OCI-LY1 (cell line): ENCODE data around the gene FRS3.

Source experiments
- H2AFZ ChIP-seq: fragments of 200-600 bp; sonication (generic), shearing (Covaris generic); 2 replicates; pipeline ENCODE4 v1.6.0; 2014; ENCODE audit warnings: antibody characterized with exemption, mild to moderate bottlenecking, low read length
- H3F3A ChIP-seq: fragments of 200-600 bp; sonication (generic), shearing (Covaris generic); 2 replicates; pipeline ENCODE4 v1.6.0; 2014; ENCODE audit warnings: mild to moderate bottlenecking, antibody characterized with exemption, low read length, moderate library complexity; ENCODE audit not compliant: insufficient read depth
- H3K27ac ChIP-seq: fragments of 200-600 bp; sonication (generic); 2 replicates; pipeline ENCODE4 v1.5.1; 2014; ENCODE audit warnings: low read length, mixed run types, mild to moderate bottlenecking, low read depth; ENCODE audit not compliant: poor library complexity, severe bottlenecking
- H3K27me3 ChIP-seq: fragments of 200-600 bp; sonication (generic); 2 replicates; pipeline ENCODE4 v1.6.0; 2014; ENCODE audit warnings: antibody characterized with exemption, mild to moderate bottlenecking, low read length, moderate library complexity; ENCODE audit not compliant: insufficient read depth
- H3K36me3 ChIP-seq: fragments of 200-600 bp; sonication (generic); 2 replicates; pipeline ENCODE4 v1.6.1; 2014; ENCODE audit warnings: mild to moderate bottlenecking, antibody characterized with exemption, low read length, moderate library complexity, mixed read lengths; ENCODE audit not compliant: insufficient read depth
- H3K4me1 ChIP-seq: fragments of 200-600 bp; sonication (generic); 2 replicates; pipeline ENCODE4 v1.5.1; 2014; ENCODE audit warnings: mild to moderate bottlenecking, low read length, moderate library complexity; ENCODE audit not compliant: insufficient read depth, severe bottlenecking
- H3K4me2 ChIP-seq: fragments of 200-600 bp; sonication (generic), shearing (Covaris generic); 2 replicates; pipeline ENCODE4 v1.6.1; 2014; ENCODE audit warnings: low read length
- H3K4me3 ChIP-seq: fragments of 200-600 bp; sonication (generic); 2 replicates; pipeline ENCODE4 v1.5.1; 2014; ENCODE audit warnings: low read length, low read depth, mild to moderate bottlenecking, mixed read lengths; ENCODE audit not compliant: poor library complexity, severe bottlenecking
- H3K79me2 ChIP-seq: fragments of 200-600 bp; shearing (Covaris generic); 2 replicates; pipeline ENCODE4 v1.6.1; 2016; ENCODE audit warnings: mixed run types, low read length, mixed read lengths; ENCODE audit not compliant: insufficient read depth
- H3K9ac ChIP-seq: fragments of 200-600 bp; sonication (generic), shearing (Covaris generic); 2 replicates; pipeline ENCODE4 v1.6.1; 2014; ENCODE audit warnings: mild to moderate bottlenecking, low read length, mixed read lengths
- H3K9me2 ChIP-seq: fragments of 200-600 bp; sonication (generic), shearing (Covaris generic); 2 replicates; pipeline ENCODE4 v1.6.1; 2014; ENCODE audit warnings: low read depth, mild to moderate bottlenecking, low read length, mixed read lengths
- H3K9me3 ChIP-seq: fragments of 200-600 bp; shearing (Covaris generic); 2 replicates; pipeline ENCODE4 v1.6.1; 2014; ENCODE audit warnings: low read length, mixed read lengths
- H4K20me1 ChIP-seq: fragments of 200-600 bp; sonication (generic), shearing (Covaris generic); 2 replicates; pipeline ENCODE4 v1.6.0; 2016; ENCODE audit warnings: mild to moderate bottlenecking, low read length; ENCODE audit not compliant: insufficient read depth
- EZH2 ChIP-seq: fragments of 200-600 bp; sonication (generic), shearing (Covaris generic); IDR thresholded peaks from 2 replicates; pipeline ENCODE4 v1.8.0; 2017; ENCODE audit warnings: borderline replicate concordance, mixed run types, mild to moderate bottlenecking, antibody characterized with exemption, low read length, moderate library complexity, mixed read lengths
- TF ChIP-seq, protein P1 (sequence below): fragments of 200-600 bp; sonication (generic), shearing (Covaris generic); IDR thresholded peaks from 2 replicates; pipeline ENCODE4 v1.5.1; 2017; ENCODE audit warnings: mild to moderate bottlenecking, antibody characterized with exemption, low read length, moderate library complexity, mixed read lengths

Gene FRS3

DNA sequence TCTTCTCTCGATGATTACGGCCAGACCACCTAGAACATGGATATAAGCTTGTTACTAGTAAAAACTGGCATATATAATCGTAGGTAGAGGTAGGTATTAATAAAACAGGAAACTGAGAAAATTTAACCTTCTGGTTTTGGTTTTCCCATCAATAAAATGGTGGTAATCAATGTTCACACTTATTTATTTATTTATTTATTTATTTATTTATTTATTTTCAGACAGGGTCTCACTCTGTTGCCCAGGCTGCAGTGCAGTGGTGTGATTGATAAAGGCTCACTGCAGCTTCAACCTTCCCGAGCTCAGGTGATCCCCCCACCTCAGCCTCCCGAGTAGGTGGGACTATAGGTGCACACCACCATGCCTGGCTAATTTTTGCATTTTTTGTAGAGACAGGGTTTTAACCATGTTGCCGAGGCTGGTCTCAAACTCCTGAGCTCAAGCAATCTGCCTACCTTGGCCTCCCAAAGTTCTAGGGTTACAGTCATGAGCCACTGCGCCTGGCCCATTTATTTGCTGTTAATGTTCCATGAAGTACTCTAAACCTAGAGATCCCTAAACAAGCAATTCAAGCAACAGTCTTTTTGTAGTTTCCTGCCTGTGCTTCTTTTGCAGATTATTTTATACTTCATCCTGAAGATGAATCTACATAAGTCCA is 19.3 kb upstream of the FRS3 start:
- H3K9ac ChIP-seq, result no peak overlapping the region
- no peaks in the 10 kb centered on the region for H3K9me2 ChIP-seq
- no peaks in the 10 kb centered on the region for H3K27me3 ChIP-seq
- no peak overlapping the region for H3K4me2 ChIP-seq
- no peaks in the 10 kb centered on the region for H3K79me2 ChIP-seq
- no peak overlapping the region for H2AFZ ChIP-seq
- H3K27ac ChIP-seq, result no peak overlapping the region
- H3K9me3 ChIP-seq, result no peaks in the 10 kb centered on the region
- H3K4me1 ChIP-seq, result no peaks in the 10 kb centered on the region
- H3F3A ChIP-seq, result no peaks in the 10 kb centered on the region
- no peak overlapping the region for H3K4me3 ChIP-seq
- H4K20me1 ChIP-seq, result no peaks in the 10 kb centered on the region
- H3K36me3 ChIP-seq, result peaks cover 47% of the 10 kb centered on the region; the same call in 1 of the 2 replicates
- TF ChIP-seq, protein P1, sequence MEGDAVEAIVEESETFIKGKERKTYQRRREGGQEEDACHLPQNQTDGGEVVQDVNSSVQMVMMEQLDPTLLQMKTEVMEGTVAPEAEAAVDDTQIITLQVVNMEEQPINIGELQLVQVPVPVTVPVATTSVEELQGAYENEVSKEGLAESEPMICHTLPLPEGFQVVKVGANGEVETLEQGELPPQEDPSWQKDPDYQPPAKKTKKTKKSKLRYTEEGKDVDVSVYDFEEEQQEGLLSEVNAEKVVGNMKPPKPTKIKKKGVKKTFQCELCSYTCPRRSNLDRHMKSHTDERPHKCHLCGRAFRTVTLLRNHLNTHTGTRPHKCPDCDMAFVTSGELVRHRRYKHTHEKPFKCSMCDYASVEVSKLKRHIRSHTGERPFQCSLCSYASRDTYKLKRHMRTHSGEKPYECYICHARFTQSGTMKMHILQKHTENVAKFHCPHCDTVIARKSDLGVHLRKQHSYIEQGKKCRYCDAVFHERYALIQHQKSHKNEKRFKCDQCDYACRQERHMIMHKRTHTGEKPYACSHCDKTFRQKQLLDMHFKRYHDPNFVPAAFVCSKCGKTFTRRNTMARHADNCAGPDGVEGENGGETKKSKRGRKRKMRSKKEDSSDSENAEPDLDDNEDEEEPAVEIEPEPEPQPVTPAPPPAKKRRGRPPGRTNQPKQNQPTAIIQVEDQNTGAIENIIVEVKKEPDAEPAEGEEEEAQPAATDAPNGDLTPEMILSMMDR, result no peak
- no peak for TF ChIP-seq EZH2

DNA sequence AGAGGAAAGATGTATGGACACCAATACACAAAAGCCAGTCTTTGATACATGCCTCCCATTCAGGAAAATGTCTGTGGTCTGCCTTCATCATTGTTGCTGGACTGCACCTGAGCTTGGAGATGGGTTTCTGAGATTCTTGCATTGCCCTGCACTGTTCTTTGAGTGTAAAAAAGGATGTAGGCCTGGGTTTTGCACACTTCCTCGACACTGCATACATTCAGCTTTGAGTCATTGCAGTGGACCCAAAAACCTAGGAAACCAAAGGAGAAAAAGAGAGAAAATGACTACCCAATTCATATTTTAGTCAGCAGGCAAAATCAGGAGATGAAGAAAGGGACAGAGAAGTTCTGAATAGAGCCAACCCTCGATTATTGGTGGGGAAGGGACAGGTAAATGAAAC is 16.8 kb upstream of the FRS3 start:
- Histone ChIP-seq H2AFZ (no peak overlapping the region), H3K36me3 (peaks cover 54% of the 10 kb centered on the region; the same call in 1 of the 2 replicates)

DNA sequence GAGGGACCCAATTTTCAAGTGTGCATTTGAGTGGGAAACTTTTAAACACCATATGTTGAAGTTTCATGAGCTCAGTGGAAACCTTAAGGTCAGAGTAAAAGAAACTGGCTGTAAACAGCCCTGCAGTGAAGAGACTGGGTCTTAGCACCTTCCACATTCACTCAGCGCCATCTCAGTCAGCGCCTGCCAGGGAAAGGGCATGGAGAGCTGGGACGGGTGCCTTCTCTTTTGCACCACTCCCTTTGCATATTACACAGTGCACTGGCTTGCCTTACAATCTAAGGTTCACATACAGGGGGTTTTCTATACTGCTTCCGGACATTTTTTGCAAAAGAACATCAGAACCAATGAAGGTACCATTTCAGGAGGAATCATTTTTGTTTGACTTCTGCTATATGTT is 12.3 kb upstream of the FRS3 start:
- H2AFZ ChIP-seq, result no peak overlapping the region
- H3K4me2 ChIP-seq, result no peak overlapping the region
- no peaks in the 10 kb centered on the region for H3K27me3 ChIP-seq
- no peak overlapping the region for H3K4me3 ChIP-seq
- TF ChIP-seq, protein P1, result no peak
- TF ChIP-seq EZH2, result no peak
- H3K27ac ChIP-seq, result no peak overlapping the region
- peaks cover 12% of the 10 kb centered on the region for H3K4me1 ChIP-seq
- no peaks in the 10 kb centered on the region for H3F3A ChIP-seq
- H3K36me3 ChIP-seq, result peaks cover 43% of the 10 kb centered on the region
- H3K9me3 ChIP-seq, result no peaks in the 10 kb centered on the region
- H4K20me1 ChIP-seq, result no peaks in the 10 kb centered on the region
- no peaks in the 10 kb centered on the region for H3K9me2 ChIP-seq
- H3K79me2 ChIP-seq, result peaks cover 10% of the 10 kb centered on the region
- no peak overlapping the region for H3K9ac ChIP-seq

More for the DNA sequence above, 16.8 kb upstream of the FRS3 start:
- no peak overlapping the region for H3K27ac ChIP-seq
- H3K9me2 ChIP-seq, result no peaks in the 10 kb centered on the region
- H3K4me3 ChIP-seq, result no peak overlapping the region
- no peak overlapping the region for H3K9ac ChIP-seq
- H3K4me1 ChIP-seq, result no peaks in the 10 kb centered on the region
- H3K9me3 ChIP-seq, result no peaks in the 10 kb centered on the region
- no peak overlapping the region for H3K4me2 ChIP-seq
- H3F3A ChIP-seq, result no peaks in the 10 kb centered on the region
- H4K20me1 ChIP-seq, result no peaks in the 10 kb centered on the region
- H3K27me3 ChIP-seq, result no peaks in the 10 kb centered on the region
- TF ChIP-seq, protein P1, result no peak
- TF ChIP-seq EZH2, result no peak
- no peaks in the 10 kb centered on the region for H3K79me2 ChIP-seq
